Measurements from ENCODE around the gene TMPRSS6.

The TMPRSS6 gene

DNA sequence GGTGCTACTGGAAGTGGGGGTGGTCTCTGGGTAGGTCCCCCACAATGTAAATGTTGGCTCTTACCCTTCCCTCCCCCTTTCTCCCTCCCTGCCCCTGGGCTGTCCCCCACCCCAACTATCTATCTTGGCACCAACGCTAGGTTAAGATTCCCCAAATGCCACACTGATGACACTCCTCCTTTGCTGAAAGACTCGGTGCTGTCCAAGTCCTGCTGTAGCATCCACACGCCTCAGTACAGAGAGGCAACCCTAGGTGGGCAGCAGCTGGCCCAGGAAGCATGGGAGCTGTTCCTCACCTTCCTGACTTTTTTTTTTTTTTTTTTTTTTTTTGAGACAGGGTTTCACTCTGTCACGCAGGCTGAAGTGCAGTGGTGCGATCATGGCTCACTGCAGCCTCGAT is 61.4 kb downstream of the TMPRSS6 start:
- DNase-seq, result no peak

GRCh38 chr22:37047006-37047405 is 62.5 kb downstream of the TMPRSS6 start:
- no peak for DNase-seq

DNA sequence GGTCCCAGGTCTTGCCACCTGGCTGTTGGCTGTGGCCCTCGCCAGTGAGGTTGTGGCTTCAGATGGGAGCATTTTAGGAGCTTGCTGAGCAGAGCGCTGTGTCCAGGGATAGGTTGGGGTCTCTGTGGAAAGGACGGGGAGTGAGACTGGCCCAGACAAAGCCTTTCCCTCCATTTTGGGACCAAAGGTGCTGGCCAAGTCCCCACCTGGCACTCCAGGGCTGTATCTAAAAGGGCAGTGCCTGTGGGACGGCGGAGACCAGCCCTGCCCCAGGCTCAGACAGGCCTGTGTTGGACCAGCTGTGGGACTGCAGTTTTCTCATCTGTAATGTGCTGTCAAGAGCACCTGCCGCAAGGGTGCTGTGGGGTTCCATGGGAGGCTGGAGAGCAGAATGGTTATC is 62.9 kb downstream of the TMPRSS6 start:
- DNase-seq, result no peak

DNA sequence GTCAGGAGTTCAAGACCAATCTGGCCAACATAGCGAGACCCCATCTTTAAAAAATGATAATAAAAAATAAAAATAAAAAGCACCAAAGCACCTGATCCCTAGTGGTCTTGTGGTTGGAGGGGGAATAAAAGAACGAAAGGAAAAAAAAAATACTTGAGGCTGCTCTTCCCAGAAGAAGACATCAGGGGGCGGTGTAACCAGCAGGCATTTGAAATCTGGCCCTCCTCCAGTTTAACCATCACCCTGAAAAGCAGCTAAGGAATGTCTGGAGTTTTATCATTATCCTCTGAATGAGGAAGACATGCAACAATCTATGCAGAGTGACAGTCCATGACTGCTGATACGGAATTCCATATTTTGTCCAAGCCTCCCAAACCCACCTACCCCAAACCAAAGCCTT is 63.6 kb downstream of the TMPRSS6 start:
- DNase-seq, result no peak

DNA sequence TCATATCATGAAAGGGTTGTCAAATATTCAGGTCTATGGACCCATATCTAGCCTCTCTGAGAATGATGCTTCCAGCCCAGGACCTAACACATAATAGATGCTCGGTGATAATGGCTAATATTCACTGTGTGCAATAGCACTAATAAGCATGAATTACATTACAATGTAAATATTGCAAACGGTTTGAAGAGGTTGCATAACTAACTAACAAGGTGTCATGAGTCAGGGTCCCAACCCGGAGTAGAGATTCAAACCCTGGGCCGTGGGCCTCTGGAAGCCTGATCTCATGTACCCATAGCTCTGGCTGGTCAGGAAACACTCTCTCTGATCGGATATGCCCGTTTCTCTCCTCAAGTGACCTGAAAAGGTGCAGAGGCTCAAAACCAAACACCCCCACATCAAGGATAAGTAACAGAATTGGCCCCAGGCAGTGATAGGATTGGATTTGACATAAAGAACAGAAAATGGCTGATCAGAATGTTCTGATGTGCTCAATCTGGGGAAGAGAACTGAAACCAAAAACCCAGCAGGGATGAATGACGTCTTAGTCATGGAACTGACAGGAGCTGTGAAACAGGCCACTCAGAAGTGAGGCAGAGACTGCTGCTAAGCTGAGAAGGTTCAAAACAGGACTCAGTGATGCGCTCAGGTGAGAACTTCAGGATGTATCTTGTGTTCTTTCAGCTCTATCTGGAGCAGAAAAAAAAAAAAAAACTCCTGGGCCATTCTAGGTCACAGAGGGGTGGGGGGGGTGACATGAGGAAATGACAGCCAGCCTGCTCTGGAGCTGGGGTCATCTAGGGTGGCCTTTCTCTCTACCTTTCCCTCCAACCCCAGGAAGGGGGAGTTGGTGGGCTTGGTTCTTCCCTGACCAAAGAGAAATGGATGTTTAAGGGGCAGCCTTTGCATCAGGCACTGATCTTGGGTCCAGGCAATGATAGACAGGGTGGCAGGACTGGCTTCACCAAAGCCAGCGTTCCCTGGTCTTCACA is 64.6 kb downstream of the TMPRSS6 start:
- no peak for DNase-seq

- DNase-seq, result peak; percentile 32
Measured at GRCh38 chr22:37043828-37044538, 65.5 kb downstream of the TMPRSS6 start.

- DNase-seq, result no peak
Measured at GRCh38 chr22:37043209-37043827, 66.2 kb downstream of the TMPRSS6 start.

DNA sequence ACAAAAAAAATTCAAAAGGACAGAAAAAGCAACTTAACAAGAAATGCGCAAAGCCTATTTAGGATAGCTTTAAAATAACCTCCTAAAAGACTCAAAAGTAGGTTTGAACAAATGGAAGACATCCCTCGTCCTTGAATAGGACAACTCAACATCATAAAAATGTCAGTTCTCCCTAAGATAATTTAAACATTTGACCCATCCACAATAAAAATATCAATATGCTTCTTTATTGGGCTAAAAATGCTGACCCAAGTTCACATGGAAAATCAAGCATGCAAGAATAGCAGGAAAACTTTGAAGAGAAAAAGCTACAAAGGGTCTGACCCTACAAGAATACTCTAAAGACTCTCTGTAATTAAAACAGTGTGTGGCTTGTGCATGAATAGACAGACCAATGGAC is 70.0 kb downstream of the TMPRSS6 start:
- DNase-seq, result no peak

- no peak for DNase-seq
Measured at GRCh38 chr22:37037669-37038068, 71.8 kb downstream of the TMPRSS6 start.

DNA sequence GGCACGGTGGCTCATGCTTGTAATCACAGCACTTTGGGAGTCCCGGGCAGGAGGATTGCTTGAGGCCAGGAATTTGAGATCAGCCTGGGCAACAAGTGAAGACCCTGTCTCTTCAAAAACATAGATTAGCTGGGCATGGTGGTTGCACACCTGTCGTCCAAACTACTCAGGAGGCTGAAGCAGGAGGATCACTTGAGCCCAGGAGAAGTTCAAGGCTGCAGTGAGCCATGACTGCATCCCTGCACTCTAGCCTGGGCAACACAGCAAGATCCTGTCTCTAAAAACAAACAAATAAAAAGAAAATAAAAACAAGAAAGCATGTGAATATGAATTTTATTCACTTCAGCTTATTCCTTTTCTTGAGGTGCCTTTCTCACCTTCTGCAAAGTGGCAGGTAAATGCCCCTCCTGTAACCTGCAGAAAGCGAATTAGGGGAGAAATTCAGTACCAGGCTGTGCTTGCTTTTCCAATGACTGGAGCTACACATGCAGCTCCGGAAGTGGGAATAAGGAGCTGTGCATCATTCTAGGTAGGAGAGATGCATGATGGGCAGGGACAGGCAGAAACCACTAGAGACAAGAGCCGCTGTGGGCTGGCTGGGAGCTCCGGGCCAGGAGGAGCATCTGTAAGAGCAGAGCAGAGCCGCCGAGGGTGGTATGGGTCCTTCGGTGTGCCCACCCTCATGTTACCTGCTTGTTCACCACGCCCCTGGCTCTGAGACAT is 72.7 kb downstream of the TMPRSS6 start:
- DNase-seq, result no peak

DNA sequence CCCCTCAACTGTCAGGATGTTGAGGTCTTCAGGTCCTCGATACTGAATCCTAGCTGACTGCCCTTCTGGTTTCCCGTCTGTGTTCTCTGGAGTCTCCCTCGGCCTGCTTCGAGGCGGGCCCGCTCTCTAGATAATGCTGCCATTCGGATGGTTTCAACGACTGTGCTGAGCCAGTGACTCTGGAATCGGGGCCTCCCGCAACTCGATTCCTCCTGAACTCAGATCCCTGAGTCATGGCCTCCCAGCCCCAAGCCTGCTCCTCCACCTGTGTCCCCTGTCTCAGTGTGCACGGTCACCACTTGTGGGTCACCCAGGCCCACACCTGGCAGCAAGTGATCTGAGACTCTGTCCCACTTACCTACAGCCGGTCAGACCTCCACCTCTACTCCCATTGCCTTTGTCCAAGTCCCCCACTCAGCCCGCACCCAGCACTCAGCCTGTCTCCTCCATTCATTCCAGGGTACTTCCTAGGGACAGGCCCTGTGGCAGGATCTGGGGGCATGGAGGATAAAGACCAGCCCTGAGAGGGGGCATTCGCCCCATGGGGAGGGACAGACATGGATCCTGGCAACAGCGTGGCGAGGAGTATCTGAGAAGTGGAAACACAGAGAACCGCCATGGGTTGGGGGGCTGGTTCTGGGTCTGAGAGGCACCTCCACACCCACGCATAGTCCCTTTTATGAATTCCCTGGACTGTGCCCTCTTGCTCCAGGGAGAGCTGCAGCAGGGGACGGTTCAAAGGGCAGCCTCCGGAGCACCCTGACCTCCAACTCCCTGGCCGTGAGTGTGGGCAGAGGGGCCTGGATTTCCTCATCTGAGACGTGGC is 75.7 kb downstream of the TMPRSS6 start:
- DNase-seq, result no peak

DNA sequence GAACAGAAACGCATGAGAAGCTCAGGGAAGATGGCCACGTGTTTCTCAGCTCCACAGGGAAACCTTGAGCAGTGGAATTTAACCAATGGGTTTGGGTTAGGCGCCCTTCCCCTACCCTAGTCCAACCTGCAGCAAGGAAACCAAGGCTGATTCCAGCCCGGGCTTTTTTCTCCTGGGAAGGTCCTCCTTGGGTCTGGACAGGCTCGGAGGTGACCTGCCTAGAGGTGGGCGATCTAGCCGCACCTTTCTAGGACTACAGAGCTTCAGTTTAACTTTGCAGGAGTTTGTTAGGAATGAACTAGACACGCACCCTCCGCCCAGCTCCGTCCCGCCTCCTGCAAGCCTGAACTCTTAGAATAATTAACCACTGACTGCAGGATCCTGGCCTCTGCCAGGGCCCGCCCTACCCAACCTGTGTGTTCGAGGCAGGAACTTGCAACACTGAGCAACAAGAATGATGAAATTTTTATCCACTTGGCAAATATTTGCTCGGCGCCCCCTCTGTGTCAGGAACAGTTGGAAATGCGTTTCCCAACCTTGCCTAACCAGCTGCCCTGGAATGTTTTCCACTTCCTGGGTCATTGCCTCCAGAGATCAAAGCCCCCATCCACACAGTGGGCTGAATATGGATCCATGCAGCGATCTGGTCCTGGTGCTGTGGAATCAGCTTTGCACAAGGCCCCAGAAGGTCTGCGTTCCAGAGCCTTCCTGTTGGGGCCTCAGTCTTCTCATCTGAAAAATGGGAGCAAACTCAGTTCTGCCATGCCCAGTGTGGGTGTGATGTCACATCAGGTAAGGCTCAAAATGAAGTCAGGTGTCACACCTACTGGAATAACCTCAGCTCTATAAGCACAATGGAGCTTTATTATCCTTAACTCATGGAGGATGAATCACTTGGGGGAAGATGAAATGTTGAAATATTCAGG is 76.7 kb downstream of the TMPRSS6 start:
- no peak for DNase-seq

DNA sequence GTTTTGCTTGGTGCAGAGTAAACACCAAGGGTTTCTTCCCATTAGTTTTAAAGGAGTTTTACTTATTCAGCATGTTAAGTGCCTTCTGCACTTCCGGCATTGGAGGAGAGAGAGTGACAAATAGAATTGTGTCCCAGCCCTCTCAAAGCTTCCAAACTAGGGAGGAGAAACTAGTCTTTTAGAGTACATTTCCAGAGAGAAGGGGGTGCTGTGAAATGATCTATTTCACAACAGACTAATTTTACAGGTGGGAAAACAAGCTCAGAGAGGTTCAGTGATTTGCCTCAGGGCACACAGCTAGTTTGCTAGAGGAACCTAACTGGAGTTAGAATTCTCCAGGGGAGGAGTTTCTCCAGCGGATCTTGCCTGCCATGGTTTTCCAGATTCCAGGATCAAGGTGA is 77.4 kb downstream of the TMPRSS6 start:
- no peak for DNase-seq

DNA sequence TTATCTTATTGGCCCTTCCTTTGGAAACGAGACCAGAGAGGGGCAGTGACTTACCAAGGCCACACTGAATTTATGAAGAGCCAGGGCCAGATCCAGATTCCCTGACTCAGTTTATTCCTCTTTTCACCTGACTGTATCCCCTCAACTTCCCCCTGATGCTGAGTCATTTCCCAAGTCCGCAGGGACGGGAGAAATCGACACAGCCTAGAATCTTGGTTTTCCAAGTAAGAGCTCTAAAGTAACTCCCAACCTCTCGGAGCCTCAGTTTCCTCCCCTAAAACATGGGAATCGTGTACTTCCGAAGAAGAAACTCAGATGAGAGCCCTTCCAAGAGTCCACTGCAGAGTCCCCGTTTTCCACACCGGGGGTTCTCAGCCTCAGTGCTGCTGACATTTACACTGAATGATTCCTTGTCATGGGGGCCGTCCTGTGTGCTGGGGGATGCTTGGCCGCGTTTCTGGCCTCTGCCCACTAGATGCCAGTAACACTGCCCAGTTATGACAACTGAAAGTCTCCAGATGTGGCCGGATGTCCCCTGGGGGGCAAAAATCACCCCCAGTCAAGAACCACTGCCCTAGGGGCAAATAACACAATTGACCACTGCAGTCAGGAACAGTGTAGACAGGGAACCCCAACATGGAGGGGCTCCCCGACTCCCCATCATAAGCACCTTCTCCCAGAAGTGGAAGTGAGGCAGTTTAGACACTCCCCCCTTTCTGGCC is 78.8 kb downstream of the TMPRSS6 start:
- DNase-seq, result no peak

DNA sequence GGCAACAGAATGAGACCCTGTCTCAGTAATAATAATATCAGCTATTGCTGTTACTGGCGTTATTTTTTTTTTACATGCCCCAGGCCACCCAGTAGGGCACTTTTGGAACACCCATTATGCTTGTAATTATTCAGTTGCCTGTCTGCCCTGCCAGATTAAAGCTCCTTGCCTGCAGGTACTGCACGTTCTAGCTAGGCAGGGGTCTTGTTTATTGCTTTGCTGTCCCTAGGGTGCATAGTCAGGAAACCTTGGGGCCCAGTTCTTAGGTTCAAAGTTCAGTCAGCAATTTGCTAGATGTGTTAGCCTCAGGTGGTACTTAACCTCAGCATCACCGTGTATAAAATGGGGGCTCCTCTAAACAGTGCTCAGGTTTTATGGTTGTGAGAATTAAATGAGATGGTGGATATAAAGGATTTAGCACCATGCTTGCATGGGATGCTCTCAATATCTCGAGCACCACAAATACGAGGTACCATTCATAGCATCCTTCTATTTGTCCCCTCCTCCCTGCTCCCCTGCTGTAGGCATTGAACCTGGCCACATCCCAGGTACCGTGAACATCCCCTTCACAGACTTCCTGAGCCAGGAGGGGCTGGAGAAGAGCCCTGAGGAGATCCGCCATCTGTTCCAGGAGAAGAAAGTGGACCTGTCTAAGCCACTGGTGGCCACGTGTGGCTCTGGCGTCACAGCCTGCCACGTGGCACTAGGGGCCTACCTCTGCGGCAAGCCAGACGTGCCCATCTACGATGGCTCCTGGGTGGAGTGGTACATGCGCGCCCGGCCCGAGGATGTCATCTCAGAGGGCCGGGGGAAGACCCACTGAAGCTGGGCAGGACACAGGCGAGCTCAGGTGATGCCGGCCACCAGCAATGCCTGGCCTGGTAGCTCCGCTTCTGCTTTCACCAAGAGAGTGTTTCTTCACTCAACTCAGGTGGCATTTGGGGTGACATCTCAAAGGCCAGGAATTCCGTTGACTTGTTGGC is 80.5 kb downstream of the TMPRSS6 start:
- DNase-seq, result no peak

- no peak for DNase-seq
Measured at GRCh38 chr22:37027556-37027955, 82.0 kb downstream of the TMPRSS6 start.

GRCh38 chr22:37026325-37026724 is 83.2 kb downstream of the TMPRSS6 start:
- DNase-seq, result no peak

- DNase-seq, result no peak
Measured at GRCh38 chr22:37025500-37026070, 83.9 kb downstream of the TMPRSS6 start.
